ENCODE data around the gene CCDC15.

DNA sequence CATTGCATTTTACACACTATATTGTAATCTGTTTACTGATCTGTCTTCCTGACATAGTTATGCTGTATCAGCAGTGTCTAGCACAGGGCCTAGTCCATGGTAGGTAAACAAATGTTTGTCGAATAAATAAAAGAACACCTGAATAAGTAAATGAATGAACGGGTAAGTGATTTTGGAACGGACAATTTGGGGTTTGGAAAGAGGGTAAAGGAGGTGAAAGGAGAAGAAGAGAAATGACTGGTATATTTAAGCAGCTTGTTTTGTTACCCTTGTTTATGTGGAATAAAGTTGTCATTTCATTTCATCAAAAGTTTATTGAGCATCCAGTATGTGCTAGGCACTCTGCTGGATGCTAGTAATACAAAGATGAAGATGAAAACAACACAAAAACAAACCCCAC lies 35.1 kb upstream of the CCDC15 start, which contains the start of gene HEPN1:
- TF ChIP-seq, protein P1, sequence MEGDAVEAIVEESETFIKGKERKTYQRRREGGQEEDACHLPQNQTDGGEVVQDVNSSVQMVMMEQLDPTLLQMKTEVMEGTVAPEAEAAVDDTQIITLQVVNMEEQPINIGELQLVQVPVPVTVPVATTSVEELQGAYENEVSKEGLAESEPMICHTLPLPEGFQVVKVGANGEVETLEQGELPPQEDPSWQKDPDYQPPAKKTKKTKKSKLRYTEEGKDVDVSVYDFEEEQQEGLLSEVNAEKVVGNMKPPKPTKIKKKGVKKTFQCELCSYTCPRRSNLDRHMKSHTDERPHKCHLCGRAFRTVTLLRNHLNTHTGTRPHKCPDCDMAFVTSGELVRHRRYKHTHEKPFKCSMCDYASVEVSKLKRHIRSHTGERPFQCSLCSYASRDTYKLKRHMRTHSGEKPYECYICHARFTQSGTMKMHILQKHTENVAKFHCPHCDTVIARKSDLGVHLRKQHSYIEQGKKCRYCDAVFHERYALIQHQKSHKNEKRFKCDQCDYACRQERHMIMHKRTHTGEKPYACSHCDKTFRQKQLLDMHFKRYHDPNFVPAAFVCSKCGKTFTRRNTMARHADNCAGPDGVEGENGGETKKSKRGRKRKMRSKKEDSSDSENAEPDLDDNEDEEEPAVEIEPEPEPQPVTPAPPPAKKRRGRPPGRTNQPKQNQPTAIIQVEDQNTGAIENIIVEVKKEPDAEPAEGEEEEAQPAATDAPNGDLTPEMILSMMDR (IDR thresholded peaks at IDR 0.05; ENCODE audit: borderline replicate concordance, extremely low read depth, low read length, poor library complexity, severe bottlenecking) = no peak
- no peak for TF ChIP-seq EZH2 (IDR thresholded peaks at IDR 0.05; ENCODE audit: borderline replicate concordance, low read depth, low read length, severe bottlenecking)
